H1 (cell line): ENCODE results near the gene DGAT2L6. TPM values are rescaled to one million over a fixed set of nuclear protein-coding genes. Genes with fewer than 3 reads are reported as not detected.

Experiments used
- CTCF ChIA-PET: fragments of 300-600 bp; sonication (Branson Sonifier 250); formaldehyde crosslinking; loops from one replicate; lab custom pipeline; 2021; ENCODE audit not compliant: partially characterized antibody; lab: Charles Lee
- POLR2A ChIA-PET: fragments of 300-600 bp; sonication (Branson Sonifier 250); formaldehyde crosslinking; loops from one replicate; lab custom pipeline; 2021; ENCODE audit warnings: inconsistent platforms; ENCODE audit not compliant: partially characterized antibody; lab: Charles Lee
- DNase-seq, 2 experiments: peaks; one replicate each; pipeline versions ENCODE4 v3.0.0 to v3.0.0-alpha.2; 2010 to 2022; ENCODE audit warnings: low spot score in 2 of 2, low read depth in 1 of 2, mixed read lengths in 1 of 2
- FAIRE-seq: peaks from 2 replicates; lab custom pipeline; 2011; peaks lifted over from hg19 to GRCh38; lab: Jason Lieb, UNC
- H2AFZ ChIP-seq: 2 replicates; pipeline ENCODE4 v1.8.1; 2012; ENCODE audit warnings: low read length, inconsistent platforms
- H2AK5ac ChIP-seq: 2 replicates; pipeline ENCODE4 v1.6.1; 2013; ENCODE audit warnings: low read depth, low read length
- H2BK120ac ChIP-seq: replicated peaks from 2 replicates; pipeline ENCODE3; 2013; ENCODE audit warnings: low read depth, low read length, inconsistent platforms
- H2BK12ac ChIP-seq: 2 replicates; pipeline ENCODE4 v1.6.1; 2013; ENCODE audit warnings: low read depth, low read length
- H2BK15ac ChIP-seq: 2 replicates; pipeline ENCODE4 v1.6.1; 2013; ENCODE audit warnings: low read length
- H2BK20ac ChIP-seq: 2 replicates; pipeline ENCODE4 v1.6.1; 2013; ENCODE audit warnings: low read length
- H2BK5ac ChIP-seq: 2 replicates; pipeline ENCODE4 v1.6.1; 2013; ENCODE audit warnings: low read depth, low read length
- H3K14ac ChIP-seq: 2 replicates; pipeline ENCODE4 v1.6.1; 2013; ENCODE audit warnings: inconsistent platforms; ENCODE audit not compliant: insufficient read length
- H3K18ac ChIP-seq: 2 replicates; pipeline ENCODE4 v1.6.1; 2013; ENCODE audit warnings: low read length; ENCODE audit errors: extremely low read depth
- H3K23ac ChIP-seq: 2 replicates; pipeline ENCODE4 v1.6.1; 2013; ENCODE audit warnings: inconsistent platforms; ENCODE audit not compliant: insufficient read length
- H3K23me2 ChIP-seq: 2 replicates; pipeline ENCODE4 v1.6.1; 2013; ENCODE audit warnings: low read depth, low read length
- H3K27ac ChIP-seq: 2 replicates; pipeline ENCODE4 v1.6.1; 2011; ENCODE audit warnings: low read depth, low read length, inconsistent platforms
- H3K27me3 ChIP-seq, 4 experiments: replicated peaks in 1 of 4; 1 replicate in 1 of 4; 2 replicates in 3 of 4; pipeline versions ENCODE4 v1.6.1 to v1.8.1; 2011 to 2013; ENCODE audit warnings: low read length in 3 of 4, mild to moderate bottlenecking in 3 of 4, inconsistent platforms in 2 of 4, mixed read lengths in 2 of 4, moderate library complexity in 1 of 4; ENCODE audit not compliant: control insufficient read depth in 3 of 4, insufficient read depth in 3 of 4; ENCODE audit errors: extremely low read depth in 1 of 4
- H3K36me3 ChIP-seq, 4 experiments: 2 replicates each; pipeline versions ENCODE4 v1.6.1 to v1.8.1; 2011 to 2013; ENCODE audit warnings: mild to moderate bottlenecking in 4 of 4, low read length in 3 of 4, moderate library complexity in 2 of 4, control low read depth in 1 of 4, inconsistent platforms in 1 of 4; ENCODE audit not compliant: insufficient read depth in 4 of 4, control insufficient read depth in 2 of 4
- H3K4ac ChIP-seq: replicated peaks from 2 replicates; pipeline ENCODE3; 2013; ENCODE audit warnings: low read length, low read depth, mixed read lengths, inconsistent platforms; ENCODE audit not compliant: insufficient read length
- H3K4me1 ChIP-seq, 4 experiments: replicated peaks in 1 of 4; 1 replicate in 1 of 4; 2 replicates in 3 of 4; pipeline versions ENCODE4 v1.6.1 to v1.8.1; 2011 to 2013; ENCODE audit warnings: low read length in 3 of 4, inconsistent platforms in 2 of 4, mixed read lengths in 1 of 4; ENCODE audit not compliant: insufficient read depth in 4 of 4, control insufficient read depth in 3 of 4
- H3K4me2 ChIP-seq, 2 experiments: 2 replicates each; pipeline versions ENCODE4 v1.6.1 to v1.8.1; 2011 to 2013; ENCODE audit warnings: low read depth in 2 of 2, low read length in 2 of 2, control low read depth in 1 of 2, inconsistent platforms in 1 of 2, mild to moderate bottlenecking in 1 of 2; ENCODE audit not compliant: insufficient read depth in 1 of 2
- H3K4me3 ChIP-seq, 4 experiments: fragments of 200-600, 300-600 bp in 1 of 4; sonication (generic), shearing (Covaris generic), sonication (Bioruptor Twin) in 1 of 4; 2 replicates each; pipeline versions ENCODE4 v1.5.1 to v1.8.1; 2011 to 2016; ENCODE audit warnings: low read length in 4 of 4, low read depth in 3 of 4, control low read depth in 2 of 4, inconsistent platforms in 2 of 4, mild to moderate bottlenecking in 2 of 4, mixed read lengths in 1 of 4, moderate library complexity in 1 of 4; ENCODE audit not compliant: insufficient read depth in 2 of 4; ENCODE audit errors: extremely low read depth in 1 of 4
- H3K56ac ChIP-seq: replicated peaks from 2 replicates; pipeline ENCODE3; 2013; ENCODE audit warnings: low read depth, mild to moderate bottlenecking, mixed read lengths, low read length, inconsistent platforms; ENCODE audit not compliant: insufficient read length
- H3K79me1 ChIP-seq: 2 replicates; pipeline ENCODE4 v1.6.1; 2013; ENCODE audit warnings: low read depth, low read length, control low read depth
- H3K79me2 ChIP-seq, 2 experiments: 2 replicates each; pipeline versions ENCODE4 v1.6.1 to v1.8.1; 2012 to 2013; ENCODE audit warnings: low read length in 2 of 2, mild to moderate bottlenecking in 2 of 2, inconsistent platforms in 1 of 2; ENCODE audit not compliant: insufficient read depth in 2 of 2, control insufficient read depth in 1 of 2
- H3K9ac ChIP-seq, 4 experiments: replicated peaks in 1 of 4; 1 replicate in 1 of 4; 2 replicates in 3 of 4; pipeline versions ENCODE4 v1.6.1 to v1.8.1; 2011 to 2013; ENCODE audit warnings: low read depth in 3 of 4, low read length in 3 of 4, control low read depth in 2 of 4, mild to moderate bottlenecking in 2 of 4, moderate library complexity in 2 of 4, inconsistent platforms in 1 of 4; ENCODE audit errors: extremely low read depth in 1 of 4
- H3K9me3 ChIP-seq, 2 experiments: 2 replicates each; pipeline versions ENCODE4 v1.6.1 to v1.8.1; 2012 to 2013; ENCODE audit warnings: mild to moderate bottlenecking in 2 of 2, moderate library complexity in 2 of 2, control low read depth in 1 of 2, inconsistent platforms in 1 of 2, low read depth in 1 of 2, low read length in 1 of 2, mixed read lengths in 1 of 2; ENCODE audit not compliant: insufficient read depth in 2 of 2
- H4K20me1 ChIP-seq, 2 experiments: replicated peaks in 1 of 2; 2 replicates each; pipeline versions ENCODE3 to v1.8.1; 2011 to 2013; ENCODE audit warnings: inconsistent platforms in 2 of 2, low read length in 2 of 2, mild to moderate bottlenecking in 1 of 2; ENCODE audit not compliant: insufficient read depth in 2 of 2, control insufficient read depth in 1 of 2
- H4K5ac ChIP-seq: 2 replicates; pipeline ENCODE4 v1.6.1; 2013; ENCODE audit warnings: low read length, low read depth, mixed read lengths, inconsistent platforms; ENCODE audit not compliant: insufficient read length
- H4K8ac ChIP-seq: 2 replicates; pipeline ENCODE4 v1.8.0; 2013; ENCODE audit warnings: mild to moderate bottlenecking, moderate library complexity, low read length, inconsistent platforms; ENCODE audit not compliant: insufficient read depth; ENCODE audit errors: extremely low read depth
- H4K91ac ChIP-seq: replicated peaks from 2 replicates; pipeline ENCODE3; 2013; ENCODE audit warnings: low read length, mixed read lengths, inconsistent platforms; ENCODE audit not compliant: insufficient read length
- BCL11A ChIP-seq, 2 experiments: IDR thresholded peaks; one replicate each; pipeline ENCODE4 v1.6.1; 2011; ENCODE audit warnings: low read depth in 2 of 2, low read length in 2 of 2, mild to moderate bottlenecking in 2 of 2
- BRCA1 ChIP-seq: IDR thresholded peaks from 2 replicates; pipeline ENCODE4 v1.6.1; 2012; ENCODE audit warnings: low read depth, low read length, improper control_type of control experiment
- CHD2 ChIP-seq: IDR thresholded peaks from 2 replicates; pipeline ENCODE4 v1.6.1; 2012; ENCODE audit warnings: low read length, improper control_type of control experiment
- CTBP2 ChIP-seq: IDR thresholded peaks from 2 replicates; pipeline ENCODE4 v1.7.0; 2011; ENCODE audit warnings: borderline replicate concordance, mild to moderate bottlenecking, moderate library complexity, mixed read lengths, low read length; ENCODE audit not compliant: insufficient read depth, insufficient read length
- GTF2F1 ChIP-seq: IDR thresholded peaks from 2 replicates; pipeline ENCODE4 v1.6.1; 2012; ENCODE audit warnings: low read depth, low read length, improper control_type of control experiment, borderline replicate concordance
- KDM1A ChIP-seq: fragments of 200-600, 300-600 bp; sonication (generic); IDR thresholded peaks from 2 replicates; pipeline ENCODE4 v1.7.1; 2016; ENCODE audit warnings: mild to moderate bottlenecking, low read length, borderline replicate concordance
- NANOG ChIP-seq: IDR thresholded peaks from 2 replicates; pipeline ENCODE4 v1.6.1; 2011; ENCODE audit warnings: low read length, low read depth, mild to moderate bottlenecking, inconsistent platforms; ENCODE audit not compliant: insufficient read depth, poor library complexity, severe bottlenecking
- POU5F1 ChIP-seq: IDR thresholded peaks from 2 replicates; pipeline ENCODE4 v1.6.1; 2011; ENCODE audit warnings: low read depth, mild to moderate bottlenecking, low read length, moderate library complexity
- SIRT6 ChIP-seq: IDR thresholded peaks from one replicate; pipeline ENCODE4 v1.7.1; 2012; ENCODE audit warnings: low read length, inconsistent platforms
- TAF1 ChIP-seq: IDR thresholded peaks from 2 replicates; pipeline ENCODE4 v1.6.1; 2011; ENCODE audit warnings: mild to moderate bottlenecking, low read depth, low read length
- WGBS, 2 experiments: shearing (Covaris generic) in 1 of 2; methylation state at CpG; one replicate each; pipeline versions ENCODE4 v1.1.6 to v1.1.7; 2013 to 2015; ENCODE audit warnings: low lambda C conversion rate in 2 of 2, mixed read lengths in 2 of 2, inconsistent platforms in 1 of 2, low coverage in 1 of 2, missing lambda C conversion rate in 1 of 2; ENCODE audit not compliant: insufficient replicate concordance in 2 of 2, insufficient coverage in 1 of 2, insufficient read length in 1 of 2; ENCODE audit errors: extremely low coverage in 1 of 2, missing lambda C conversion rate in 1 of 2; 5-methylcytosine and 5-hydroxymethylcytosine counted together
- polyA plus RNA-seq, 7 experiments: library from polyadenylated mRNA; depleted of rRNA in 3 of 7; stranded (reverse) in 5 of 7; unstranded in 2 of 7; fragments of >200 nt in 5 of 7; fragments of 200-250 nt in 2 of 7; gene quantifications; 1 replicate in 5 of 7; 2 replicates in 1 of 7; 4 replicates in 1 of 7; pipeline versions ENCODE4 v1.2.1 to v1.2.3, GENCODE V29; 2011 to 2013; ENCODE audit warnings: missing spikeins in 2 of 7, mixed read lengths in 2 of 7
- total RNA-seq: library from RNA; stranded (reverse); fragmentation: NEBNext Ultra II Directional; extraction: Animal tissue kit (Norgen Biotek cat#: 25700); gene quantifications from 2 replicates; pipeline ENCODE4 v1.2.1, GENCODE V29; 2021
- TF ChIP-seq, protein P1 (sequence below), 3 experiments: IDR thresholded peaks; 1 replicate in 2 of 3; 2 replicates in 1 of 3; pipeline versions ENCODE4 v1.5.1 to v1.6.1; 2011; ENCODE audit warnings: low read length in 3 of 3, mild to moderate bottlenecking in 3 of 3, inconsistent platforms in 2 of 3, low read depth in 1 of 3, moderate library complexity in 1 of 3; ENCODE audit not compliant: insufficient read depth in 1 of 3; ENCODE audit errors: control extremely low read depth in 1 of 3
- TF ChIP-seq, protein P2 (sequence below): IDR thresholded peaks from 2 replicates; pipeline ENCODE4 v1.6.1; 2012; ENCODE audit warnings: inconsistent platforms

Gene DGAT2L6
- total and polyA plus RNA-seq, 2 of the 8 experiments (the other 6 are each of a cell fraction or from before 2014, with no cell fraction given) = not detected

DNA sequence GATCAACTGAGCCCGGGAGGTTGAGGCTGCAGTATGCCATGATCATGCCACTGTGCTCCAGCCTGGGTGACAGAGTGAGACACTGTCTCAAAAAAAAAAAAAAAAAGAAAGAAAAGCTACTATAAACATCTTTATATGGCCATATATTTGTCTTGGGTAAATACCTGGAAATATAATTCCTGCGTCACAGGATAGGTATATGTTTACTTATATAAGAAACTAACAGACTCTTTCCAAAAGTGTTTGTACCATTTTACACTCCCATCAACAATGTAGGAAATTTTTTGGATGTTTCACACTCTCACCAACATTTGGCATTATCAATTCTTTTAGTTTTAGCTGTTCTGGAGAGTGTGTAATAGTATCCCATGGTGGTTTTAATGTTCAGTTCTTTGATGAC lies 70.0 kb downstream of the DGAT2L6 start:
- H3K23ac ChIP-seq = no peak overlapping the region
- FAIRE-seq (no peak), DNase-seq (no peak)
- no peak overlapping the region for H2BK20ac ChIP-seq
- H2BK120ac ChIP-seq = no peak overlapping the region
- no peak overlapping the region for H2AFZ ChIP-seq
- no peak overlapping the region for H3K9ac ChIP-seq
- H2BK15ac ChIP-seq = no peak overlapping the region
- H3K18ac ChIP-seq = no peak overlapping the region
- H3K27ac ChIP-seq = no peak overlapping the region
- no peaks in the 10 kb centered on the region for H3K23me2 ChIP-seq
- no peak overlapping the region for H3K4me3 ChIP-seq
- no peak overlapping the region for H3K4me2 ChIP-seq
- H3K9me3 ChIP-seq = no peaks in the 10 kb centered on the region
- no peaks in the 10 kb centered on the region for H3K36me3 ChIP-seq
- ChIA-PET POLR2A (no interaction called here), CTCF (interaction anchor here (0.6 kb wide), 1 partner anchor 473 kb away, joined by 4 read pairs; no protein-coding TSS in a partner anchor)
- no peak overlapping the region for H4K8ac ChIP-seq
- no peak overlapping the region for H2AK5ac ChIP-seq
- H2BK5ac ChIP-seq = no peak overlapping the region
- no peak overlapping the region for H3K56ac ChIP-seq
- H3K27me3 ChIP-seq = no peaks in the 10 kb centered on the region
- H3K14ac ChIP-seq = no peak overlapping the region
- H3K79me2 ChIP-seq = no peaks in the 10 kb centered on the region
- no peaks in the 10 kb centered on the region for H4K20me1 ChIP-seq
- H3K79me1 ChIP-seq = no peaks in the 10 kb centered on the region
- H2BK12ac ChIP-seq = no peak overlapping the region
- no peak overlapping the region for H4K91ac ChIP-seq
- no peak overlapping the region for H4K5ac ChIP-seq
- H3K4me1 ChIP-seq = no peaks in the 10 kb centered on the region
- WGBS, 2 experiments = 82% methylated on average over 2 of the region's 2 CpGs; no CpG with 5 or more reads in 1 of the 2 experiments
- no peak overlapping the region for H3K4ac ChIP-seq
- no peak for TF ChIP-seq BRCA1
- no peak for TF ChIP-seq CHD2
- no peak for TF ChIP-seq BCL11A (IDR thresholded peaks at IDR 0.05; ENCODE audit: low read depth in 2 of 2, low read length in 2 of 2)
- TF ChIP-seq CTBP2 = no peak
- no peak for TF ChIP-seq SIRT6
- TF ChIP-seq, protein P1, sequence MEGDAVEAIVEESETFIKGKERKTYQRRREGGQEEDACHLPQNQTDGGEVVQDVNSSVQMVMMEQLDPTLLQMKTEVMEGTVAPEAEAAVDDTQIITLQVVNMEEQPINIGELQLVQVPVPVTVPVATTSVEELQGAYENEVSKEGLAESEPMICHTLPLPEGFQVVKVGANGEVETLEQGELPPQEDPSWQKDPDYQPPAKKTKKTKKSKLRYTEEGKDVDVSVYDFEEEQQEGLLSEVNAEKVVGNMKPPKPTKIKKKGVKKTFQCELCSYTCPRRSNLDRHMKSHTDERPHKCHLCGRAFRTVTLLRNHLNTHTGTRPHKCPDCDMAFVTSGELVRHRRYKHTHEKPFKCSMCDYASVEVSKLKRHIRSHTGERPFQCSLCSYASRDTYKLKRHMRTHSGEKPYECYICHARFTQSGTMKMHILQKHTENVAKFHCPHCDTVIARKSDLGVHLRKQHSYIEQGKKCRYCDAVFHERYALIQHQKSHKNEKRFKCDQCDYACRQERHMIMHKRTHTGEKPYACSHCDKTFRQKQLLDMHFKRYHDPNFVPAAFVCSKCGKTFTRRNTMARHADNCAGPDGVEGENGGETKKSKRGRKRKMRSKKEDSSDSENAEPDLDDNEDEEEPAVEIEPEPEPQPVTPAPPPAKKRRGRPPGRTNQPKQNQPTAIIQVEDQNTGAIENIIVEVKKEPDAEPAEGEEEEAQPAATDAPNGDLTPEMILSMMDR (IDR thresholded peaks at IDR 0.05; ENCODE audit: control extremely low read depth in 1 of 3, insufficient read depth in 1 of 3, low read depth in 1 of 3, low read length in 3 of 3) = no peak
- TF ChIP-seq TAF1 = no peak
- no peak for TF ChIP-seq POU5F1
- no peak for TF ChIP-seq GTF2F1
- no peak for TF ChIP-seq KDM1A
- TF ChIP-seq, protein P2, sequence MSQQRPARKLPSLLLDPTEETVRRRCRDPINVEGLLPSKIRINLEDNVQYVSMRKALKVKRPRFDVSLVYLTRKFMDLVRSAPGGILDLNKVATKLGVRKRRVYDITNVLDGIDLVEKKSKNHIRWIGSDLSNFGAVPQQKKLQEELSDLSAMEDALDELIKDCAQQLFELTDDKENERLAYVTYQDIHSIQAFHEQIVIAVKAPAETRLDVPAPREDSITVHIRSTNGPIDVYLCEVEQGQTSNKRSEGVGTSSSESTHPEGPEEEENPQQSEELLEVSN = no peak
- TF ChIP-seq NANOG = no peak
